ENCODE results near the gene TPGS2.

Gene TPGS2

GRCh38 chr18:36862182-36862581 lies 33.4 kb upstream of the TPGS2 start:
- ATAC-seq, result no peak
- TF ChIP-seq ZFP3 (CRISPR knock-in tag; IDR thresholded peaks at IDR 0.05) (no peak), RARB (CRISPR knock-in tag; IDR thresholded peaks at IDR 0.05) (no peak), ZNF70 (CRISPR knock-in tag; IDR thresholded peaks at IDR 0.05) (no peak), SNAI2 (CRISPR knock-in tag; IDR thresholded peaks at IDR 0.05) (no peak), CSRNP3 (CRISPR knock-in tag; IDR thresholded peaks at IDR 0.05) (no peak), ESRRG (CRISPR knock-in tag; IDR thresholded peaks at IDR 0.05) (no peak), POU6F1 (CRISPR knock-in tag; IDR thresholded peaks at IDR 0.05; ENCODE audit: borderline replicate concordance, low read depth) (no peak), ZNF565 (CRISPR knock-in tag; conservative IDR thresholded peaks at IDR 0.05; ENCODE audit: low read depth) (no peak)
- TF ChIP-seq, protein P1, sequence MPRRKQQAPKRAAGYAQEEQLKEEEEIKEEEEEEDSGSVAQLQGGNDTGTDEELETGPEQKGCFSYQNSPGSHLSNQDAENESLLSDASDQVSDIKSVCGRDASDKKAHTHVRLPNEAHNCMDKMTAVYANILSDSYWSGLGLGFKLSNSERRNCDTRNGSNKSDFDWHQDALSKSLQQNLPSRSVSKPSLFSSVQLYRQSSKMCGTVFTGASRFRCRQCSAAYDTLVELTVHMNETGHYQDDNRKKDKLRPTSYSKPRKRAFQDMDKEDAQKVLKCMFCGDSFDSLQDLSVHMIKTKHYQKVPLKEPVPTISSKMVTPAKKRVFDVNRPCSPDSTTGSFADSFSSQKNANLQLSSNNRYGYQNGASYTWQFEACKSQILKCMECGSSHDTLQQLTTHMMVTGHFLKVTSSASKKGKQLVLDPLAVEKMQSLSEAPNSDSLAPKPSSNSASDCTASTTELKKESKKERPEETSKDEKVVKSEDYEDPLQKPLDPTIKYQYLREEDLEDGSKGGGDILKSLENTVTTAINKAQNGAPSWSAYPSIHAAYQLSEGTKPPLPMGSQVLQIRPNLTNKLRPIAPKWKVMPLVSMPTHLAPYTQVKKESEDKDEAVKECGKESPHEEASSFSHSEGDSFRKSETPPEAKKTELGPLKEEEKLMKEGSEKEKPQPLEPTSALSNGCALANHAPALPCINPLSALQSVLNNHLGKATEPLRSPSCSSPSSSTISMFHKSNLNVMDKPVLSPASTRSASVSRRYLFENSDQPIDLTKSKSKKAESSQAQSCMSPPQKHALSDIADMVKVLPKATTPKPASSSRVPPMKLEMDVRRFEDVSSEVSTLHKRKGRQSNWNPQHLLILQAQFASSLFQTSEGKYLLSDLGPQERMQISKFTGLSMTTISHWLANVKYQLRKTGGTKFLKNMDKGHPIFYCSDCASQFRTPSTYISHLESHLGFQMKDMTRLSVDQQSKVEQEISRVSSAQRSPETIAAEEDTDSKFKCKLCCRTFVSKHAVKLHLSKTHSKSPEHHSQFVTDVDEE (CRISPR knock-in tag; IDR thresholded peaks at IDR 0.05), result no peak

DNA sequence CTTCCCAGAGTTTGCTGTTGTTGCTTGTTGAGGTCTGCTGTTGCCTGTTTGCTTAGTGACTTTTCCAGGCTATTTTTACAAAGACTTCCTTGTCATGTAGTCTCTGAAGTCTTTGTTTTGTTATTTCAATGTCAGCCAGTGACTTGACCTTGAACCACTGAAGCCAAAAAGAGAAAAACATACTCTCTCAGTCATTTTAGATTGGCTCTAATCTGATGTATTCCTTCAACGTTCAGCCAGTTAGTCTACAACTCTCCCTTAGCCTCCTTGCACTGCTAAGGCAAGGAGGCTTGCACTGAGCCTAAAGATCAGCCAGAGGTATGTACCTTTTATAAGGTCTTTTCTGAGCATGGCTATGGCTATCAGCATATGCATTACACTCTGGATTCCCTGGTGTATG lies 28.0 kb upstream of the TPGS2 start:
- TF ChIP-seq PPARA (CRISPR knock-in tag; IDR thresholded peaks at IDR 0.05; ENCODE audit: borderline replicate concordance), result no peak
- TF ChIP-seq ZFP3 (CRISPR knock-in tag; IDR thresholded peaks at IDR 0.05), result no peak
- TF ChIP-seq, protein P1 (CRISPR knock-in tag; IDR thresholded peaks at IDR 0.05), result no peak
- TF ChIP-seq, protein P2, sequence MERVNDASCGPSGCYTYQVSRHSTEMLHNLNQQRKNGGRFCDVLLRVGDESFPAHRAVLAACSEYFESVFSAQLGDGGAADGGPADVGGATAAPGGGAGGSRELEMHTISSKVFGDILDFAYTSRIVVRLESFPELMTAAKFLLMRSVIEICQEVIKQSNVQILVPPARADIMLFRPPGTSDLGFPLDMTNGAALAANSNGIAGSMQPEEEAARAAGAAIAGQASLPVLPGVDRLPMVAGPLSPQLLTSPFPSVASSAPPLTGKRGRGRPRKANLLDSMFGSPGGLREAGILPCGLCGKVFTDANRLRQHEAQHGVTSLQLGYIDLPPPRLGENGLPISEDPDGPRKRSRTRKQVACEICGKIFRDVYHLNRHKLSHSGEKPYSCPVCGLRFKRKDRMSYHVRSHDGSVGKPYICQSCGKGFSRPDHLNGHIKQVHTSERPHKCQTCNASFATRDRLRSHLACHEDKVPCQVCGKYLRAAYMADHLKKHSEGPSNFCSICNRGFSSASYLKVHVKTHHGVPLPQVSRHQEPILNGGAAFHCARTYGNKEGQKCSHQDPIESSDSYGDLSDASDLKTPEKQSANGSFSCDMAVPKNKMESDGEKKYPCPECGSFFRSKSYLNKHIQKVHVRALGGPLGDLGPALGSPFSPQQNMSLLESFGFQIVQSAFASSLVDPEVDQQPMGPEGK (CRISPR knock-in tag; IDR thresholded peaks at IDR 0.05; ENCODE audit: borderline replicate concordance), result no peak
- no peak for TF ChIP-seq TCF4 (CRISPR knock-in tag; IDR thresholded peaks at IDR 0.05; ENCODE audit: borderline replicate concordance)
- no peak for TF ChIP-seq ZNF8 (CRISPR knock-in tag; IDR thresholded peaks at IDR 0.05)
- no peak for TF ChIP-seq BACH2 (CRISPR knock-in tag; IDR thresholded peaks at IDR 0.05; ENCODE audit: borderline replicate concordance)
- no peak for TF ChIP-seq RARB (CRISPR knock-in tag; IDR thresholded peaks at IDR 0.05)
- no peak for TF ChIP-seq CSRNP3 (CRISPR knock-in tag; IDR thresholded peaks at IDR 0.05)
- no peak for TF ChIP-seq SNAI2 (CRISPR knock-in tag; IDR thresholded peaks at IDR 0.05)
- TF ChIP-seq TOX (CRISPR knock-in tag; IDR thresholded peaks at IDR 0.05; ENCODE audit: borderline replicate concordance), result no peak
- no peak for TF ChIP-seq OSR1 (CRISPR knock-in tag; IDR thresholded peaks at IDR 0.05)
- no peak for TF ChIP-seq ARNTL (CRISPR knock-in tag; IDR thresholded peaks at IDR 0.05; ENCODE audit: borderline replicate concordance, low read depth)
- TF ChIP-seq GLIS3 (CRISPR knock-in tag; IDR thresholded peaks at IDR 0.05), result no peak
- ATAC-seq, result no peak

All from SK-N-SH treated with all-trans-retinoic acid at 6 μM for 48 hours (cell line).